Gastroesophageal sphincter (tissue), 4 donors: ENCODE data around the gene SNTG2. TPM values are rescaled to one million over a fixed set of nuclear protein-coding genes. Genes with fewer than 3 reads are reported as not detected.

Experiments
- ATAC-seq: fragments of 150-250 bp; one replicate; pipeline ENCODE4 v1.9.1; 2016; ENCODE audit warnings: mild to moderate bottlenecking, moderate library complexity
- H3K27ac ChIP-seq, 4 donors: fragments of 200-600 bp; sonication (generic) in 3 of 4; 1 replicate in 3 of 4; 2 replicates in 1 of 4; pipeline ENCODE4 v1.5.1; 2016 to 2019
- H3K27me3 ChIP-seq: fragments of 200-600 bp; sonication (generic); one replicate; pipeline ENCODE4 v1.5.1; 2019
- H3K36me3 ChIP-seq, 2 donors: fragments of 200-600 bp; sonication (generic); one replicate each; pipeline ENCODE4 v1.5.1; 2019; ENCODE audit warnings: control low read depth in 1 of 2
- H3K4me1 ChIP-seq, 3 donors: fragments of 200-600 bp; sonication (generic); 1 replicate in 2 of 3; 2 replicates in 1 of 3; pipeline ENCODE4 v1.5.1; 2016 to 2019; ENCODE audit warnings: control low read depth in 2 of 3
- H3K4me3 ChIP-seq, 2 donors: fragments of 200-600 bp; sonication (generic); one replicate each; pipeline ENCODE4 v1.5.1; 2019; ENCODE audit warnings: mild to moderate bottlenecking in 1 of 2, moderate library complexity in 1 of 2
- H3K9me3 ChIP-seq, 3 donors: fragments of 200-600 bp; sonication (generic); one replicate each; pipeline ENCODE4 v1.5.1; 2017 to 2019; ENCODE audit warnings: control low read depth in 2 of 3
- EP300 ChIP-seq: sonication (generic); formaldehyde crosslinking; IDR thresholded peaks from one replicate; pipeline ENCODE4 v1.6.1; 2017; ENCODE audit warnings: antibody characterized with exemption, mild to moderate bottlenecking
- POLR2A ChIP-seq, 2 donors: fragments of 450-650 bp; IDR thresholded peaks; one replicate each; pipeline ENCODE4 v1.6.1; 2017; ENCODE audit warnings: antibody characterized with exemption in 2 of 2, mild to moderate bottlenecking in 2 of 2, moderate library complexity in 1 of 2
- POLR2AphosphoS5 ChIP-seq: sonication (generic); formaldehyde crosslinking; IDR thresholded peaks from one replicate; pipeline ENCODE4 v1.6.1; 2017; ENCODE audit warnings: antibody characterized with exemption
- WGBS, 2 donors: methylation state at CpG; one replicate each; pipeline ENCODE4 v1.1.5; 2018; ENCODE audit warnings: low coverage in 1 of 2; 5-methylcytosine and 5-hydroxymethylcytosine counted together
- total RNA-seq, 4 donors: library from RNA; depleted of rRNA; stranded (reverse); fragments of >200 nt; gene quantifications; one replicate each; pipeline ENCODE4 v1.1.0, GENCODE V29; 2016
- TF ChIP-seq, protein P1 (sequence below), 4 experiments: fragments of 200-600 bp in 2 of 4; fragments of 450-650 bp in 2 of 4; sonication (generic) in 1 of 4; IDR thresholded peaks; one replicate each; pipeline ENCODE4 v1.5.1; 2017 to 2019; ENCODE audit warnings: antibody characterized with exemption in 4 of 4, mild to moderate bottlenecking in 2 of 4, moderate library complexity in 2 of 4

The SNTG2 gene
- total RNA-seq, 4 donors from 2014 or later = 1.5 to 7.9 (median 4.3) TPM

DNA sequence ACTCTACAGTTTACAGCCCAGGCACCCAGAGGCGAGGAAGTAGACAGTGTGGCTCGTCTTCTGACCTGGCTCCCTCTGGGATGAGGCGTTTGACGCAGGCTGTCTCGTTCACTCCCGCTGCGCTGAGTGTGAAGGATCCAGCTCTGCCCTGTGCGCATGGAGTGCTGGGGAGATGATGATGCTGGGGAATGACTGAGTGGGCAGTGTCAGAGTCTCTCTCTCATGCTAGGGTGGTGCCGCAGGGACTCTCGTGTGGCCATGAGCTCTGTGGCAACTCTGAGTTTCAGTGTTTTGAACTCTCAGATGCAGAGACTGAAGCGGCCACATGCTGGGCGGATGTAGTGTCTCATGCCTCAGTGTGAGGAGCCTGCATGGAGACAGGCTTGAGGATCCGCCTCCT, 344.3 kb downstream of the SNTG2 start:
- WGBS, 2 donors = 82 to 100% methylated on average over 1 to 6 of the region's 13 CpGs
- no peak for ATAC-seq

DNA sequence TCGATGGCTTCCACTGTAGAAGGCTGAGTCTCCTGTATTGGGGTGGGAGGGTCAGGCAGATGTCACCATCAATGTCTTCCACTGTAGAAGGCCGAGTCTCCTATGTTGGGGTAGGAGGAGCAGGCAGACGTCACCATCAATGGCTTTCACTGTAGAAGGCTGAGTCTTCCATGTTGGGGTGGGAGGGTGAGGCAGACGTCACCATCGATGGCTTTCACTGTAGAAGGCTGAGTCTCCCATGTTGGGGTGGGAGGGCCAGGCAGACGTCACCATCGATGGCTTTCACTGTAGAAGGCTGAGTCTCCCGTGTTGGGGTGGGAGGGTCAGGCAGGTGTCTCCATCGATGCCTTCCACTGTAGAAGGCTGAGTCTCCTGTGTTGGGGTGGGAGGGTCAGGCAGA, 345.1 kb downstream of the SNTG2 start:
- no peaks in the 10 kb centered on the region for H3K36me3 ChIP-seq
- peaks cover 16% of the 10 kb centered on the region for H3K27me3 ChIP-seq
- WGBS, 2 donors = 92% methylated on average over 7 of the region's 9 CpGs; no CpG with 5 or more reads in 1 of the 2 donors
- H3K4me1 ChIP-seq = no peaks in the 10 kb centered on the region
- no peak for ATAC-seq
- no peak overlapping the region for H3K4me3 ChIP-seq
- H3K27ac ChIP-seq = no peak overlapping the region
- H3K9me3 ChIP-seq = no peaks in the 10 kb centered on the region
- TF ChIP-seq EP300 (no peak), POLR2AphosphoS5 (no peak), POLR2A (IDR thresholded peaks at IDR 0.05) (no peak)
- TF ChIP-seq, protein P1, sequence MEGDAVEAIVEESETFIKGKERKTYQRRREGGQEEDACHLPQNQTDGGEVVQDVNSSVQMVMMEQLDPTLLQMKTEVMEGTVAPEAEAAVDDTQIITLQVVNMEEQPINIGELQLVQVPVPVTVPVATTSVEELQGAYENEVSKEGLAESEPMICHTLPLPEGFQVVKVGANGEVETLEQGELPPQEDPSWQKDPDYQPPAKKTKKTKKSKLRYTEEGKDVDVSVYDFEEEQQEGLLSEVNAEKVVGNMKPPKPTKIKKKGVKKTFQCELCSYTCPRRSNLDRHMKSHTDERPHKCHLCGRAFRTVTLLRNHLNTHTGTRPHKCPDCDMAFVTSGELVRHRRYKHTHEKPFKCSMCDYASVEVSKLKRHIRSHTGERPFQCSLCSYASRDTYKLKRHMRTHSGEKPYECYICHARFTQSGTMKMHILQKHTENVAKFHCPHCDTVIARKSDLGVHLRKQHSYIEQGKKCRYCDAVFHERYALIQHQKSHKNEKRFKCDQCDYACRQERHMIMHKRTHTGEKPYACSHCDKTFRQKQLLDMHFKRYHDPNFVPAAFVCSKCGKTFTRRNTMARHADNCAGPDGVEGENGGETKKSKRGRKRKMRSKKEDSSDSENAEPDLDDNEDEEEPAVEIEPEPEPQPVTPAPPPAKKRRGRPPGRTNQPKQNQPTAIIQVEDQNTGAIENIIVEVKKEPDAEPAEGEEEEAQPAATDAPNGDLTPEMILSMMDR (IDR thresholded peaks at IDR 0.05) = no peak

More for the DNA sequence above, 344.3 kb downstream of the SNTG2 start:
- no peak overlapping the region for H3K4me3 ChIP-seq
- TF ChIP-seq EP300 (no peak), POLR2AphosphoS5 (no peak), POLR2A (IDR thresholded peaks at IDR 0.05) (no peak)
- TF ChIP-seq, protein P1 (IDR thresholded peaks at IDR 0.05) = no peak
- H3K36me3 ChIP-seq = no peaks in the 10 kb centered on the region
- H3K4me1 ChIP-seq = no peaks in the 10 kb centered on the region
- H3K27me3 ChIP-seq = peaks cover 16% of the 10 kb centered on the region
- H3K9me3 ChIP-seq = no peaks in the 10 kb centered on the region
- no peak overlapping the region for H3K27ac ChIP-seq

DNA sequence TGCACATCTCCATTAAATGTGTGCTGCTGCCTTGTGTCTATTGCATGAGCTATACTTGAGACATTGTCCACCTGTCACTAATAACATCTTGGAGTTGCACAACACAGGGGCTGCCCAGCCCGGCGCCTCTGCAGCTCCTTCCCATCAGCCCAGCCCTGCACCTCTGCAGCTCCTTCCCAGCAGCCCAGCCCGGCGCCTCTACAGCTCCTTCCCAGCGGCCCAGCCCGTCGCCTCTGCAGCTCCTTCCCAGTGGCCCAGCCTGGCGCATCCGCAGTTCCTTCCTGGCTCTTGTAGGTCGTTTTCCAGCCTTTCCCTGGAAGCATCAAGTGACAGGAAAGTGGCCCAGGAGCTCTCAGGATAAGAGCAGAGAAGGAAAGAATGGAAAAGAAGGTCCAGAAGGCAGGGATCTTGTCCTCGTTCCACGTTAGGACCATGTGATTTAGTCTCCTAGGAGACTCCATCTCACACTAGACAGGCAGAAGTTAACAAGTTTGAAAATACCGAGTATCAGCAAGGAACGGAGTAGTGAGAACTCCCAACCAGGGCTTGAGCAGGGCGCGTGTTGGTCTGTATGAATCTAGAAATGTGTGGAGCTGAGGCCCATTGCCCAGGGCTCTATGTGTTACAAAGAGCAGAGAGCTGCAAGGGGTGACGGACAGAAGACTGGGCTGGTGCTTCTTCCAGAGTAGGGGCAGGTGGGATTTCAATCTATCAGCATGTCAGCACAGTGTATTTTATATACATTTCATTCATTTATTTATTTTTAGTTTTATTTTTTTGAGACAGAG, 346.9 kb downstream of the SNTG2 start:
- H3K9me3 ChIP-seq = no peaks in the 10 kb centered on the region
- TF ChIP-seq EP300 (no peak), POLR2AphosphoS5 (no peak), POLR2A (IDR thresholded peaks at IDR 0.05) (no peak)
- TF ChIP-seq, protein P1 (IDR thresholded peaks at IDR 0.05) = no peak
- no peak overlapping the region for H3K4me3 ChIP-seq
- peaks cover 16% of the 10 kb centered on the region for H3K27me3 ChIP-seq
- ATAC-seq = no peak
- H3K36me3 ChIP-seq = no peaks in the 10 kb centered on the region
- WGBS, 2 donors = 55 to 76% methylated on average over 3 to 7 of the region's 17 CpGs
- no peak overlapping the region for H3K27ac ChIP-seq
- no peaks in the 10 kb centered on the region for H3K4me1 ChIP-seq

DNA sequence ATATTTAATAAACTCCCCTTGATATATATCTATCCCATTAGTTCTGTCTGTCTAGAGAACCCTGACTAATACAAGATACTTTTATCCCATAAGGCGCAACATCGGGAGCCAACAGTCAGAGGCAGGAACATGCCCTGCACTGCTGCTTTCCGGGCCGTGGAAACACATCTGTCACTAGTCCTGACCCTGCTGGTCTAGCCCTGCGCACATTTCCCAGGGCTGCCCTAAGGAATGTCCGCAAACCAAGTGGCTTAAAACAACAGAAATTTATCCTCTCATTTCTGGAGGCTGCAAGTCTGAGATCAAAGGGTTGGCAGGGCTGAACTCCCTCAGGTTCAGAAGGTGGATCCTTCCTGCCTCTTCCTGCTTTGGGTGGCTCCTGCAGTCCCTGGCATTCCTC, 348.4 kb downstream of the SNTG2 start:
- TF ChIP-seq POLR2AphosphoS5 (no peak), POLR2A (IDR thresholded peaks at IDR 0.05) (no peak), EP300 (no peak)
- TF ChIP-seq, protein P1 (IDR thresholded peaks at IDR 0.05) = no peak
- 88% methylated on average over 2 to 4 of the region's 6 CpGs for WGBS, 2 donors
- Histone ChIP-seq H3K4me3 (no peak overlapping the region), H3K4me1 (no peaks in the 10 kb centered on the region), H3K36me3 (no peaks in the 10 kb centered on the region), H3K27ac (no peak overlapping the region), H3K27me3 (peaks cover 16% of the 10 kb centered on the region), H3K9me3 (no peaks in the 10 kb centered on the region)
- ATAC-seq = no peak

DNA sequence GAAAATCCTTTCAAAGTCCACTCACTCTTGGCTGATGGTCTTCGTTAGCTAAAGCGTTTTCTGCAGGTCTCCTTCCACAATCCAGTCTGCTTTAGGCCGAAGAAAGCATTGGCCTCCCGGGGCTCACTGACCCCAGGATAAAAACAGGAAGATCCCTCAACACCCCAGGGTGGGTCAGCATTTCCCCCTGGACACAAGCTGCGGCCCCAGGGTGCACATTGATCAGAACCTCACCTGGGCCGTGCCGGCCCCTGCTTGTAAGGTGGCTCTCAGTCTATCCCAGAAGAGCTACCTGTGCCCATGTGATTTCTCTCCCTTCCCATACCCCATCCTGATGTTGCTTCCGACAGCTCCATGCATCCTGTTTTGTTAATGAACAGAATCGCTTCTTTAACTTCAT, 349.6 kb downstream of the SNTG2 start:
- H3K4me1 ChIP-seq = no peaks in the 10 kb centered on the region
- H3K27ac ChIP-seq = no peak overlapping the region
- H3K9me3 ChIP-seq = no peaks in the 10 kb centered on the region
- ATAC-seq = no peak
- WGBS, 2 donors = 90 to 95% methylated on average over 7 to 9 of the region's 9 CpGs
- H3K4me3 ChIP-seq = no peak overlapping the region
- no peaks in the 10 kb centered on the region for H3K36me3 ChIP-seq
- TF ChIP-seq, protein P1 (IDR thresholded peaks at IDR 0.05) = no peak
- no peak for TF ChIP-seq EP300
- TF ChIP-seq POLR2AphosphoS5 = no peak
- TF ChIP-seq POLR2A (IDR thresholded peaks at IDR 0.05) = no peak
- peaks cover 12% of the 10 kb centered on the region for H3K27me3 ChIP-seq
